K562 (cell line): ENCODE measurements around the gene NRDE2. TPM values are rescaled to one million over a fixed set of nuclear protein-coding genes. Genes with fewer than 3 reads are reported as not detected.

Source experiments
- ATF7 ChIP-seq: fragments of 450-650 bp; IDR thresholded peaks from 2 replicates; pipeline ENCODE4 v1.7.1; 2014; ENCODE audit warnings: mild to moderate bottlenecking, moderate library complexity
- EGR1 ChIP-seq: fragments of 450-650 bp; conservative IDR thresholded peaks from 2 replicates; pipeline ENCODE4 v1.6.1; 2017; ENCODE audit warnings: mild to moderate bottlenecking
- EP400 ChIP-seq: fragments of 450-650 bp; IDR thresholded peaks from 2 replicates; pipeline ENCODE4 v1.6.1; 2017; ENCODE audit warnings: antibody characterized with exemption, mild to moderate bottlenecking, moderate library complexity
- FOSL1 ChIP-seq: fragments of 200-800 bp; sonication (Bioruptor generic); conservative IDR thresholded peaks from 2 replicates; pipeline ENCODE4 v1.6.1; 2016; ENCODE audit warnings: missing genetic modification characterization, missing compliant biosample characterization
- L3MBTL2 ChIP-seq: fragments of 450-650 bp; IDR thresholded peaks from 2 replicates; pipeline ENCODE4 v1.6.1; 2016; ENCODE audit warnings: mild to moderate bottlenecking, moderate library complexity
- MAFK ChIP-seq: IDR thresholded peaks from 2 replicates; pipeline ENCODE4 v1.6.1; 2011; ENCODE audit warnings: low read length, improper control_type of control experiment
- MTA1 ChIP-seq: fragments of 450-650 bp; IDR thresholded peaks from 2 replicates; pipeline ENCODE4 v1.6.1; 2017; ENCODE audit warnings: borderline replicate concordance
- MTA3 ChIP-seq: fragments of 450-650 bp; formaldehyde crosslinking; IDR thresholded peaks from 2 replicates; pipeline ENCODE4 v1.6.1; 2017; ENCODE audit warnings: mild to moderate bottlenecking, borderline replicate concordance
- NRF1 ChIP-seq, 2 experiments: fragments of 450-650 bp; IDR thresholded peaks in 1 of 2; conservative IDR thresholded peaks in 1 of 2; 2 replicates each; pipeline ENCODE4 v1.6.1; 2014; ENCODE audit warnings: mild to moderate bottlenecking in 2 of 2
- NUFIP1 ChIP-seq: fragments of 450-650 bp; IDR thresholded peaks from 2 replicates; pipeline ENCODE4 v1.6.1; 2018; ENCODE audit not compliant: partially characterized antibody
- SIRT6 ChIP-seq: IDR thresholded peaks from one replicate; pipeline ENCODE4 v1.6.1; 2012; ENCODE audit warnings: low read depth, mild to moderate bottlenecking, control low read depth, inconsistent platforms, low read length, moderate library complexity
- SMARCA4 ChIP-seq: fragments of 450-650 bp; IDR thresholded peaks from 2 replicates; pipeline ENCODE4 v1.6.1; 2016
- SRSF7 ChIP-seq: fragments of 200-400 bp; formaldehyde crosslinking; optimal IDR thresholded peaks from 2 replicates; pipeline ENCODE3; 2017; ENCODE audit warnings: mild to moderate bottlenecking, low read depth, low read length
- TAF9B ChIP-seq: fragments of 450-650 bp; IDR thresholded peaks from 2 replicates; pipeline ENCODE4 v1.6.1; 2018; ENCODE audit warnings: mild to moderate bottlenecking; ENCODE audit not compliant: partially characterized antibody
- TBP ChIP-seq: optimal IDR thresholded peaks from 2 replicates; pipeline ENCODE3; 2011; ENCODE audit warnings: low read depth, low read length, improper control_type of control experiment
- TGIF2 ChIP-seq: sonication (generic); formaldehyde crosslinking; IDR thresholded peaks from 2 replicates; pipeline ENCODE4 v1.8.1; 2022; ENCODE audit warnings: mild to moderate bottlenecking, missing genetic modification reagents, moderate library complexity
- ZFX ChIP-seq: sonication (generic); formaldehyde crosslinking; IDR thresholded peaks from 2 replicates; pipeline ENCODE4 v1.8.0; 2022; ENCODE audit warnings: mild to moderate bottlenecking, missing genetic modification reagents, moderate library complexity
- ZNF589 ChIP-seq: fragments of 200-800 bp; sonication (Bioruptor generic); IDR thresholded peaks from 2 replicates; pipeline ENCODE4 v1.6.1; 2016; ENCODE audit warnings: low read depth, missing genetic modification characterization, missing compliant biosample characterization
- polyA plus RNA-seq, 8 experiments: library from polyadenylated mRNA; depleted of rRNA in 4 of 8; stranded (reverse) in 5 of 8; unstranded in 3 of 8; fragments of >200 nt; fragmentation: Nextera tagmentation in 2 of 8; fragmentation: Illumina TruSeq in 1 of 8; extraction: Ambion mirVana in 2 of 8; extraction: Trizol in 1 of 8; gene quantifications; 2 replicates each; pipeline versions ENCODE4 v1.2.1 to v1.2.3, GENCODE V29; 2011 to 2014; ENCODE audit warnings: inconsistent platforms in 1 of 8, missing spikeins in 1 of 8
- total RNA-seq, 7 experiments: library from RNA; depleted of rRNA in 6 of 7; stranded (reverse); fragments of >200 nt in 6 of 7; fragmentation: Illumina TruSeq in 2 of 7; extraction: Trizol in 2 of 7; gene quantifications; 2 replicates each; pipeline versions ENCODE4 v1.2.1 to v1.2.3, GENCODE V29; 2011 to 2021; ENCODE audit warnings: low replicate concordance in 1 of 7
- TF ChIP-seq, protein P1 (sequence below), 2 experiments: fragments of 250-450 bp in 1 of 2; fragments of 450-650 bp in 1 of 2; sonication (Bioruptor Pico) in 1 of 2; IDR thresholded peaks; 2 replicates each; pipeline versions ENCODE4 v1.6.1 to v1.8.0; 2016 to 2021; ENCODE audit warnings: mild to moderate bottlenecking in 2 of 2, moderate library complexity in 2 of 2, missing compliant biosample characterization in 1 of 2, missing genetic modification characterization in 1 of 2
- TF ChIP-seq, protein P2 (sequence below): sonication (generic); IDR thresholded peaks from 2 replicates; pipeline ENCODE4 v1.6.1; 2016
- TF ChIP-seq, protein P3 (sequence below): fragments of 450-650 bp; formaldehyde crosslinking; IDR thresholded peaks from 2 replicates; pipeline ENCODE4 v1.4.0; 2020; ENCODE audit warnings: mild to moderate bottlenecking, moderate library complexity
- TF ChIP-seq, protein P4 (sequence below): fragments of 450-650 bp; conservative IDR thresholded peaks from 2 replicates; pipeline ENCODE4 v1.6.1; 2016; ENCODE audit warnings: missing genetic modification characterization, low read depth, mild to moderate bottlenecking, control low read depth, missing compliant biosample characterization
- TF ChIP-seq, protein P5 (sequence below): sonication (generic); formaldehyde crosslinking; IDR thresholded peaks from 2 replicates; pipeline ENCODE4 v1.9.0; 2022; ENCODE audit warnings: mild to moderate bottlenecking, missing genetic modification reagents

Gene NRDE2
- total and polyA plus RNA-seq, 9 of the 15 experiments (the other 6 are each of a cell fraction or from before 2014, with no cell fraction given), result 3.3 to 15.0 (median 8.4) TPM

DNA sequence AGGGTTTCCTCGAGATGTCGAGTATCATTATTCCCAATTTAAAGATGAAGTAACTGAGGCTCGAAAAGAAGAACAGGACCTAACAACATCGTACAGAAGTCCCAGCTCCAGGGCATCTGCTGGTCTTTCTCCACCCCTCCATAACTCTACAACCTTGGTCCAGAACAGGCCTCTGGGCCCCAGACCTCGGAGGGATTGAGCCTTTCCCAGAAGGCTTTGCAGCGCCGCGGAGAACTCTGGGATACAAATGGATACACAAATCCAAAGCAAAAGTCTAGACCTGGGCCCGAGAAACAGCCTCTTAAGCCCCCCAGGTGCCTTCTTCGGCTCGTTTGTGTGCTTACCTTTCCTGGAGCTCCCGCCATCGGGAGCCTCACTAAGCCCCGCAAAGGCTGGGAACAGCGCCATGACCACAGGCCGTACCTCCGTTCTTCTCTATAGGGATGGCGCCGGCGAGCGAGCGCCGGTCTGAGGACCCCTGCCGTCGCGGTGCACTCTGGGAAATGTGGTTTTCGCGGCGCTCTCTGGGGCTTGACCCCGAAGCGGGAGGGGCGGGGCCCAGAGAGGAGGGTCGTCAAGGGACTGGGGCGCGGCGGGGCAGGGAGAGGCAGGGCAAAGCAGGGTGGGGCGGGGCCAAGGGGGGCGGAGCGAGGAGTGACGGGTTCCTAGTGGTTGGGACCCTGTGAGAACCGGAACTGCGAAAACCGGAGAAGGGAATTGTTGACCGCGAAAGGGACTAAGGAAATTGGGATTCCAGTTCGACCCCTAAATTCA, at the start of gene NRDE2 (continued):
- TF ChIP-seq NUFIP1 (no peak), ZFX (CRISPR knock-in tag) (peak; percentile 85), EP400 (peak; percentile 78), MTA3 (peak; percentile 35; the same call in 1 of the 2 replicates), SIRT6 (no peak), TBP (peak; percentile 70), TAF9B (no peak), MAFK (0 out of 2 replicates have a peak, but pooled peaks have one; percentile 14), ATF7 (peak; percentile 49; the same call in 1 of the 2 replicates), MTA1 (no peak), NRF1 (conservative IDR thresholded peaks at IDR 0.05 in 1 of 2, IDR thresholded peaks at IDR 0.05 in 1 of 2) (peak; percentile 69 to 70), TGIF2 (CRISPR knock-in tag) (no peak), ZNF589 (peak; percentile 78), SMARCA4 (no peak), EGR1 (no peak), SRSF7 (no peak), L3MBTL2 (peak; percentile 59; the same call in 1 of the 2 replicates), FOSL1 (0 out of 2 replicates have a peak, but pooled peaks have one; percentile 15)
- TF ChIP-seq, protein P1, sequence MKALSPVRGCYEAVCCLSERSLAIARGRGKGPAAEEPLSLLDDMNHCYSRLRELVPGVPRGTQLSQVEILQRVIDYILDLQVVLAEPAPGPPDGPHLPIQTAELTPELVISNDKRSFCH (CRISPR knock-in tag; IDR thresholded peaks at IDR 0.05), result no peak
- TF ChIP-seq, protein P1 (tag; IDR thresholded peaks at IDR 0.05), result peak; percentile 68; the same call in 1 of the 2 replicates
- TF ChIP-seq, protein P2, sequence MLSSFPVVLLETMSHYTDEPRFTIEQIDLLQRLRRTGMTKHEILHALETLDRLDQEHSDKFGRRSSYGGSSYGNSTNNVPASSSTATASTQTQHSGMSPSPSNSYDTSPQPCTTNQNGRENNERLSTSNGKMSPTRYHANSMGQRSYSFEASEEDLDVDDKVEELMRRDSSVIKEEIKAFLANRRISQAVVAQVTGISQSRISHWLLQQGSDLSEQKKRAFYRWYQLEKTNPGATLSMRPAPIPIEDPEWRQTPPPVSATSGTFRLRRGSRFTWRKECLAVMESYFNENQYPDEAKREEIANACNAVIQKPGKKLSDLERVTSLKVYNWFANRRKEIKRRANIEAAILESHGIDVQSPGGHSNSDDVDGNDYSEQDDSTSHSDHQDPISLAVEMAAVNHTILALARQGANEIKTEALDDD, result no peak
- TF ChIP-seq, protein P3, sequence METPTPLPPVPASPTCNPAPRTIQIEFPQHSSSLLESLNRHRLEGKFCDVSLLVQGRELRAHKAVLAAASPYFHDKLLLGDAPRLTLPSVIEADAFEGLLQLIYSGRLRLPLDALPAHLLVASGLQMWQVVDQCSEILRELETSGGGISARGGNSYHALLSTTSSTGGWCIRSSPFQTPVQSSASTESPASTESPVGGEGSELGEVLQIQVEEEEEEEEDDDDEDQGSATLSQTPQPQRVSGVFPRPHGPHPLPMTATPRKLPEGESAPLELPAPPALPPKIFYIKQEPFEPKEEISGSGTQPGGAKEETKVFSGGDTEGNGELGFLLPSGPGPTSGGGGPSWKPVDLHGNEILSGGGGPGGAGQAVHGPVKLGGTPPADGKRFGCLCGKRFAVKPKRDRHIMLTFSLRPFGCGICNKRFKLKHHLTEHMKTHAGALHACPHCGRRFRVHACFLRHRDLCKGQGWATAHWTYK (CRISPR knock-in tag), result no peak
- TF ChIP-seq, protein P4, sequence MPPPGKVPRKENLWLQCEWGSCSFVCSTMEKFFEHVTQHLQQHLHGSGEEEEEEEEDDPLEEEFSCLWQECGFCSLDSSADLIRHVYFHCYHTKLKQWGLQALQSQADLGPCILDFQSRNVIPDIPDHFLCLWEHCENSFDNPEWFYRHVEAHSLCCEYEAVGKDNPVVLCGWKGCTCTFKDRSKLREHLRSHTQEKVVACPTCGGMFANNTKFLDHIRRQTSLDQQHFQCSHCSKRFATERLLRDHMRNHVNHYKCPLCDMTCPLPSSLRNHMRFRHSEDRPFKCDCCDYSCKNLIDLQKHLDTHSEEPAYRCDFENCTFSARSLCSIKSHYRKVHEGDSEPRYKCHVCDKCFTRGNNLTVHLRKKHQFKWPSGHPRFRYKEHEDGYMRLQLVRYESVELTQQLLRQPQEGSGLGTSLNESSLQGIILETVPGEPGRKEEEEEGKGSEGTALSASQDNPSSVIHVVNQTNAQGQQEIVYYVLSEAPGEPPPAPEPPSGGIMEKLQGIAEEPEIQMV (tag), result no peak
- TF ChIP-seq, protein P5, sequence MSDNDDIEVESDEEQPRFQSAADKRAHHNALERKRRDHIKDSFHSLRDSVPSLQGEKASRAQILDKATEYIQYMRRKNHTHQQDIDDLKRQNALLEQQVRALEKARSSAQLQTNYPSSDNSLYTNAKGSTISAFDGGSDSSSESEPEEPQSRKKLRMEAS, result no peak
